Body of pancreas (tissue), 4 donors: ENCODE measurements around the gene NECAB3. TPM values are rescaled to one million over a fixed set of nuclear protein-coding genes. Genes with fewer than 3 reads are reported as not detected.

Source experiments
- ATAC-seq: fragments of 150-250 bp; one replicate; pipeline ENCODE4 v1.9.1; 2016
- DNase-seq, 4 donors: peaks; one replicate each; pipeline ENCODE4 v3.0.0-alpha.2; 2019
- H3K27ac ChIP-seq, 4 donors: fragments of 200-600 bp; sonication (generic); 1 replicate in 3 of 4; 2 replicates in 1 of 4; pipeline versions ENCODE4 v1.5.1 to v1.6.1; 2016 to 2019; ENCODE audit warnings: mild to moderate bottlenecking in 1 of 4, mixed read lengths in 1 of 4, moderate library complexity in 1 of 4
- H3K27me3 ChIP-seq, 2 donors: fragments of 200-600 bp; sonication (generic); one replicate each; pipeline ENCODE4 v1.6.0; 2016; ENCODE audit warnings: mild to moderate bottlenecking in 1 of 2
- H3K36me3 ChIP-seq, 2 donors: fragments of 200-600 bp; sonication (generic); replicated peaks in 1 of 2; 2 replicates each; pipeline ENCODE4 v1.5.1; 2016; ENCODE audit warnings: low read depth in 2 of 2; ENCODE audit not compliant: insufficient read depth in 1 of 2
- H3K4me1 ChIP-seq: fragments of 200-600 bp; sonication (generic); one replicate; pipeline ENCODE4 v1.6.0; 2016
- H3K4me3 ChIP-seq, 2 donors: fragments of 200-600 bp; sonication (generic); 1 replicate in 1 of 2; 2 replicates in 1 of 2; pipeline ENCODE4 v1.5.1; 2016 to 2019
- H3K9me3 ChIP-seq, 3 donors: fragments of 200-600 bp; sonication (generic); 1 replicate in 2 of 3; 2 replicates in 1 of 3; pipeline ENCODE4 v1.5.1; 2016
- POLR2A ChIP-seq, 3 donors: fragments of 450-650 bp; IDR thresholded peaks; one replicate each; pipeline ENCODE4 v1.6.1; 2016; ENCODE audit warnings: antibody characterized with exemption in 3 of 3, mild to moderate bottlenecking in 2 of 3
- WGBS, 2 donors: methylation state at CpG; one replicate each; pipeline ENCODE4 v1.1.5; 2017; 5-methylcytosine and 5-hydroxymethylcytosine counted together
- intact Hi-C: fragments of 100-400 bp; cut with DNase I; formaldehyde crosslinking; loops from one replicate; pipeline ENCODE4 v1.15.1; 2023
- total RNA-seq, 2 donors: library from RNA; depleted of rRNA; stranded (reverse); fragments of >200 nt; gene quantifications; one replicate each; pipeline ENCODE4 v1.1.0, GENCODE V29; 2016
- TF ChIP-seq, protein P1 (sequence below), 7 experiments: fragments of 450-650 bp in 4 of 7; fragments of 200-600 bp in 3 of 7; sonication (generic) in 3 of 7; IDR thresholded peaks; one replicate each; pipeline ENCODE4 v1.5.1; 2016 to 2019; ENCODE audit warnings: antibody characterized with exemption in 7 of 7

Gene NECAB3
- total RNA-seq, 2 donors from 2014 or later = 41.8 to 92.3 TPM

DNA sequence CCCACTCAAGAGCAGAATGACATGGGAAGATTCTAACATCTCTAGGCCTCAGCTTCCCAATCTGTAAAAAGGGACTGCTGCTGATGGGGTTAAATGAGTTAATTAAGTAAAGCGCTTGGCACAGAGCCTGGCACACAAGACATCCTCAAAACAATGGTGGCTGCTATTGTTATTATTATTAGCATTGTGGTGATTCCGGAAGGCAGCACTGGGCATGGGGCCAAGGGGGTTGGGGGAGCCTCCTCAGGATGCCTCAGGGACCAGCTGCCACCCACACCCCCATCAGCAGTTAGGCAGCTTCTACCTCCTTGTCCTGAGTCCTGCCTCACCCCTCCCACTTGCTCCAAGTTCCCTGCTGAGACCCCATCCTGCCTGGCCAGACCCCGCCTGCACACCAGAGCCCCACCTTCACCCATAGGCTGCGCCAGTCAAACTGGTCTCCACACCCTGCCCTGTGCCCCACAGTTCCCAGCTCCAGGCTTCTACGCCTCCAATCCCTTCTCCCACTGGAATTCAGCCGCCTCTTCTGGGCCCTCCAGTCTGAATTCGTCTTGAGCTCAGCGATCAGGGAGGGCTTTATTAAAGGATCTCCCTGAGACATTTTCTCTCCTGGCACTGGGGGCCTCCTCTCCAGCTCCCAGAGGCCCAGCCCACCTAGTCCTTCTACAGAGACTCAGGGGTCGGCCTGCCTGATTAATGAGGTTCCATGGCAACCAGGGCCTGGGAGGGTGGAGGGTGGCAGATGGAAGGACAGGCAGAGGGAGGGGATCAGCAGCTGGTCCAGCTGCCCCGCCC is 10.5 kb upstream of the NECAB3 start:
- WGBS, 2 donors = 59 to 60% methylated on average over 9 to 10 of the region's 10 CpGs
- DNase-seq = no peak

DNA sequence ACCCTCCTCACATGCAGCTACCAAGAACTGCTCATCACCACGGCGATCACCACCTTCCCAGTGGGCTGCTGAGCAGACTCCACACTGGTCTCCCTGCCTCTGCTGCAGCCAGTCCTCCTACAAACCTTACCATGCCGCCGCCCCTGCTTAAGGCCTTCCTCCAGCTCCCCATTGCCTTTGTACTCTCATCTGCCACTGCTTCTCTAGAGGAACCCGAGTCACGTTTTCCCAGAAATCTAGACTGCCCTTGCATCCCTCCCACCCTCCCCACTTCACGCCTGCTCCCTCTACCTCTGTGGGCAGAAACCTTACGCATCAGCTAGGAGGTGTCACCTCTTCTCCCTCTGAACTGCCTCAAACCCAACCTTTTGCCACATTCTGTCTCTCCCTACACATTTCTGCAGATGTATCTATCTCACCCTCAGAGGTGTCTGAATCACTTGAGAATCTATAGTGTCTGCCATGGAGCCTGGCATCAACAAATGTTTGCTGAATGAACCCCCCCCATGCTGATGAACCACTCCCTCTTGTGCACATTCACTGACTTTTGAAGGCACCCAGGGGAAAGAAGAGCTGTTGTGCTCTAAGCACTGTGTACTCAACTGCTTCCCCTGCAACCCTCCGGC is 7.6 kb upstream of the NECAB3 start:
- no peak overlapping the region for H3K27ac ChIP-seq
- H3K27me3 ChIP-seq = no peaks in the 10 kb centered on the region
- 85 to 92% methylated on average over 9 of the region's 9 CpGs for WGBS, 2 donors
- no peak overlapping the region for H3K4me3 ChIP-seq
- no peaks in the 10 kb centered on the region for H3K9me3 ChIP-seq
- no peaks in the 10 kb centered on the region for H3K36me3 ChIP-seq
- peaks cover 16% of the 10 kb centered on the region for H3K4me1 ChIP-seq
- TF ChIP-seq, protein P1, sequence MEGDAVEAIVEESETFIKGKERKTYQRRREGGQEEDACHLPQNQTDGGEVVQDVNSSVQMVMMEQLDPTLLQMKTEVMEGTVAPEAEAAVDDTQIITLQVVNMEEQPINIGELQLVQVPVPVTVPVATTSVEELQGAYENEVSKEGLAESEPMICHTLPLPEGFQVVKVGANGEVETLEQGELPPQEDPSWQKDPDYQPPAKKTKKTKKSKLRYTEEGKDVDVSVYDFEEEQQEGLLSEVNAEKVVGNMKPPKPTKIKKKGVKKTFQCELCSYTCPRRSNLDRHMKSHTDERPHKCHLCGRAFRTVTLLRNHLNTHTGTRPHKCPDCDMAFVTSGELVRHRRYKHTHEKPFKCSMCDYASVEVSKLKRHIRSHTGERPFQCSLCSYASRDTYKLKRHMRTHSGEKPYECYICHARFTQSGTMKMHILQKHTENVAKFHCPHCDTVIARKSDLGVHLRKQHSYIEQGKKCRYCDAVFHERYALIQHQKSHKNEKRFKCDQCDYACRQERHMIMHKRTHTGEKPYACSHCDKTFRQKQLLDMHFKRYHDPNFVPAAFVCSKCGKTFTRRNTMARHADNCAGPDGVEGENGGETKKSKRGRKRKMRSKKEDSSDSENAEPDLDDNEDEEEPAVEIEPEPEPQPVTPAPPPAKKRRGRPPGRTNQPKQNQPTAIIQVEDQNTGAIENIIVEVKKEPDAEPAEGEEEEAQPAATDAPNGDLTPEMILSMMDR (IDR thresholded peaks at IDR 0.05) = no peak
- TF ChIP-seq POLR2A (IDR thresholded peaks at IDR 0.05) = no peak
- ATAC-seq (no peak), DNase-seq (no peak)
- intact Hi-C loops = no loop called here

More for the DNA sequence above, 10.5 kb upstream of the NECAB3 start:
- Histone ChIP-seq H3K27me3 (no peaks in the 10 kb centered on the region), H3K9me3 (no peaks in the 10 kb centered on the region), H3K27ac (no peak overlapping the region), H3K4me1 (peaks cover 27% of the 10 kb centered on the region), H3K36me3 (no peaks in the 10 kb centered on the region), H3K4me3 (no peak overlapping the region)
- no peak for ATAC-seq
- no peak for TF ChIP-seq POLR2A (IDR thresholded peaks at IDR 0.05)
- TF ChIP-seq, protein P1 (IDR thresholded peaks at IDR 0.05) = no peak
- intact Hi-C loops = no loop called here

DNA sequence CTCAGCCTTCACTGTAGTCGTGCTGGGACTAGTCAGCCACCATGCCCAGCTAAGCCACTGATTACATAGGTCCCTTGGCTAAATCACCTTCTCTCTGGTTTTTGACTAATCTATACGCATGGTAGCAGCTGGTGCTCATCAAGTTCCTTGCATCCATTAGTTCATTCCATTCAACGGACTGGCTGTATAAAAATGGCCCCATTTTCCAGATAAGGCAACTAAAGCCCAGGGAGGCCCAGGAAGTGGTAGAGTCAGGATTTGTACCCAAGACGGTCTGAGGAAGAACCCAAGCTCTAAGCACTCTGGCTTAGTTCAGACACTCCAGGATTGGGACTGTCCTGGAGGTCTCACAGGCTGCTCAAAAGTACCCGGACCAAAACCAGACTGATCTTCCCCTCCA is 7.1 kb upstream of the NECAB3 start:
- TF ChIP-seq, protein P1 (IDR thresholded peaks at IDR 0.05) = no peak
- TF ChIP-seq POLR2A (IDR thresholded peaks at IDR 0.05) = no peak
- Histone ChIP-seq H3K36me3 (no peaks in the 10 kb centered on the region), H3K27me3 (no peaks in the 10 kb centered on the region), H3K9me3 (no peaks in the 10 kb centered on the region), H3K4me1 (peaks cover 12% of the 10 kb centered on the region), H3K27ac (no peak overlapping the region), H3K4me3 (no peak overlapping the region)
- 81 to 96% methylated on average over 2 to 5 of the region's 5 CpGs for WGBS, 2 donors
- ATAC-seq (no peak), DNase-seq (no peak)
- intact Hi-C loops = no loop called here

DNA sequence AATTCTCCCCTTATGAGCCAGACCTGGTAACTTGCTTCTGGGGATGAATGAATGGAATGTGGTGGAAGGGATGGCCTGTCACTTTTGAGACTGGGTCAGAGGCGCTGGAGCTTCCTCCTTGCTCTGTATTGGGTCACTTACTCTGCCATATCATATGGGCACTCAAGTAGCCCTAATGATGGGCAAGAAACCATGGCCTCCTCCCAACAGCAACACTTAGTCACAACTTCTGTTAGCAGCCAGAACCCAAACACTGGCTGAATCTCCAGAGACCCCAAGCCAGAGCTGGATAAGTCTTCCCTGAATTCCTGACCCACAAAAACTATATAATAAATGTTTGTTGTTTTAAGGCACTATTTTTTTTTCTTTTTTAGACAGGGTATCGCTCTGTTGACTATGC is 6.5 kb upstream of the NECAB3 start:
- TF ChIP-seq POLR2A (IDR thresholded peaks at IDR 0.05) = no peak
- TF ChIP-seq, protein P1 (IDR thresholded peaks at IDR 0.05) = no peak
- Histone ChIP-seq H3K27ac (no peak overlapping the region), H3K4me1 (peaks cover 11% of the 10 kb centered on the region), H3K27me3 (no peaks in the 10 kb centered on the region), H3K36me3 (no peaks in the 10 kb centered on the region), H3K4me3 (no peak overlapping the region), H3K9me3 (no peaks in the 10 kb centered on the region)
- DNase-seq = no peak
- no peak for ATAC-seq
- WGBS, 2 donors = 92 to 98% methylated on average over 2 of the region's 2 CpGs
- intact Hi-C loops = no loop called here
